Adrenal gland (tissue), 5 donors: ENCODE results near the gene TSSK6.

ENCODE experiments used
- CTCF ChIP-seq, 6 experiments: fragments of 450-650 bp in 4 of 6; fragments of 200-600 bp in 2 of 6; sonication (generic) in 1 of 6; IDR thresholded peaks; 1 replicate in 5 of 6; 2 replicates in 1 of 6; pipeline versions ENCODE4 v1.5.1 to v1.8.0; 2016 to 2021; ENCODE audit warnings: antibody characterized with exemption in 6 of 6, mild to moderate bottlenecking in 2 of 6, moderate library complexity in 1 of 6
- POLR2A ChIP-seq, 2 donors: fragments of 450-650 bp; IDR thresholded peaks; one replicate each; pipeline ENCODE4 v1.6.1; 2017; ENCODE audit warnings: antibody characterized with exemption in 2 of 2, mild to moderate bottlenecking in 2 of 2, moderate library complexity in 1 of 2
- donor health status: DM: no; HTN: no; CAD: no.

GRCh38 chr19:19563348-19563848 is 48.0 kb upstream of the TSSK6 start:
- TF ChIP-seq CTCF (IDR thresholded peaks at IDR 0.05) (no peak), POLR2A (IDR thresholded peaks at IDR 0.05) (no peak)
